GM08714 (cell line): Measurements from ENCODE around the gene FGF14.

Source experiments
- H3K4me3 ChIP-seq: fragments of 200-500 bp; sonication (Bioruptor generic); 2 replicates; pipeline ENCODE4 v1.5.1; 2014; ENCODE audit warnings: mild to moderate bottlenecking, low read length, inconsistent platforms
- ZNF274 ChIP-seq: IDR thresholded peaks from 2 replicates; pipeline ENCODE4 v1.6.1; 2012; ENCODE audit warnings: mild to moderate bottlenecking, low read depth, low read length

FGF14 gene

GRCh38 chr13:102275969-102276368 lies 125.9 kb downstream of the FGF14 start:
- H3K4me3 ChIP-seq: no peak overlapping the region
- no peak for TF ChIP-seq ZNF274

DNA sequence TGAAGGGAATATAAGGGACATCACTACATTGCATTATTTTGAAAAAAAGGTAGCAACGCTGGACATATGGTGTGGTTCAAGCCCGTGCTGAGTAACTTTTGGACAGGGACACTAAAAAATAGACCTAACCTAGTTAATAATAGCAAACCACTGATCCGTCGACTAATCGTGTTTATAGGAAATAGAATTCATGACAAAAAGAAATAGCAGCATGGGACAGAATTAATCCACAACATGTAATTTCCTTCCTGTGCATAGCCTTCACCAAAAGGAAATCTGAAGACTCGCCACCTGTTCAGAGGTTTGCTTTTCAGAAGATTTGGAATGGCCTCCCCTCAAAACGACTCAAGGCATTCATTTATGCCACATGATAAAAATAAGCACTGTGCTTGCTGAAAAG lies 128.7 kb downstream of the FGF14 start:
- H3K4me3 ChIP-seq: no peak overlapping the region
- TF ChIP-seq ZNF274: no peak

DNA sequence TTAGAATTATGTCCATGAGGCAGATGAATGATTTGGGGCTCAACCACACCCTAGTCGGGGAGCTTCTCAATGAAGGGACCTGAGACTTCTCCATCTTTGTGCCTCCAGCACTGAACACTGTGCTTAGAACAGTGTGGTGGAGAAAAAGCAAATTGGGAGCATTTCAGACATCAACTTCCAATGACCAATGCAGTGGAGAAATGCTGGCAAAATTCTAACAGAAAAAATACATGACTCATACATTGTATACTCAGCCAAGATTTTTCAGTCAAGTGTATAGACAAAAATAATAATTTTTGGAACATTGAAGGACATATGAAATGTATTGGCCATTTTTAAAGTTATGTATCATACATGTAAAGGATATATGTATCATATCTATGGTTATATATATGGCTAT lies 134.7 kb downstream of the FGF14 start:
- no peak overlapping the region for H3K4me3 ChIP-seq
- TF ChIP-seq ZNF274: no peak

DNA sequence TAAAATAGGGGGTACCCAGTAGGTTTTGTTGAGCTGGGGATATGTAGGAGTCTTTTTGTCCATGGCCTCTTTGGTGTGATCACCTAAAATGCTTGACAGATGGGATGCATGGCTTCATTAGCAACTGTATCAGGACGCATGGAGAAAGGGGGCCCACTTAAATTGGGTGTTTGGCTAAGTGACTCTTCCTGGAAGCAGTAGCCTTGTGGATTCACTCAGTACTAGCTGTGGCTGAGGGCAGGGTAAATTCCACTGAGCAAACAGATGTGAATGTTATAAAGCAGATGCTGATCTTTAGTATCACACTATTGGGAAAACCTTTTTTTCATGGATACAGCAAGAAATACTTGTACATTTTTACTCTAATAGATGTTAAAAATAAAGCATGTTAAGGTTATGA lies 140.0 kb downstream of the FGF14 start:
- TF ChIP-seq ZNF274: no peak

GRCh38 chr13:102261316-102261715 lies 140.5 kb downstream of the FGF14 start:
- H3K4me3 ChIP-seq: no peak overlapping the region
- TF ChIP-seq ZNF274: no peak

More for the DNA sequence above, 140.0 kb downstream of the FGF14 start:
- no peak overlapping the region for H3K4me3 ChIP-seq

- H3K4me3 ChIP-seq: no peak overlapping the region
- no peak for TF ChIP-seq ZNF274
Measured at GRCh38 chr13:102260256-102260655, 141.6 kb downstream of the FGF14 start.

DNA sequence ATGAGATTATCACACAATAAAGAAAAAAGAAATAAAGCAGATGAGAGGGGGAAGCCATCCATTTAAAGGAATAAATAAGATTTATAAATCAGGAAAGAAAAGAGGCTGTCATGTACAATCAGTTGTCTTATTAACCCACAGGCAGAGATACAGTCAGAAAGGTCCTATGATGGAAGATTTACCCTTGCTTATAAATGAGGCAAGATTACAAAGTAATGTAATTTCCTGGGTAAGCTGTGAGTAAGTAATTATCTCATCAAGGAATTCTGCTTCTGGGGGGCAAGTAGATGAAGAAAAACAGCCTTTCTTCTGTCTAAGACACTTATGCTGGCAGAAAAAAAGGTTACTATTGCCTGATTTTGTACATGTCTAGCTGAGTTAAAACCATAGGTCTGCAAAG lies 146.4 kb downstream of the FGF14 start:
- no peak for TF ChIP-seq ZNF274

DNA sequence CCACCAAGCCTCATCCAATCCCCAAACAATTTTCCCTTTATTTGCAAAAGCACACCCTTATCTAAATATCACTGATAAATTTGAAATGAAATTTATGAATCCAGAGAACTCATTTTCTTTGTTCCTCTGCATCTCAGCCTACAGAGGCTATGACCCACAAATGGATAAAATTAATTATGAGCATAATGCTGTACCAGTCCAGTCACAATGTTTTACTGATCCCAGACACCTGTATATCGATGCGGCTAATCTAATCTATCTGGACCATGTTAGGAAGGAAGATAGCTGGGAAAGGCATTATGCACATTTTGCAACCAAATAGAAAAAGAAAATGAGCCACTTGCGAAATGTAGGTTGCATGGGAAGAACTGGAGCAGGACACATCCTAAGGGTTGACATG lies 150.0 kb downstream of the FGF14 start:
- no peak overlapping the region for H3K4me3 ChIP-seq
- no peak for TF ChIP-seq ZNF274

More for the DNA sequence above, 146.4 kb downstream of the FGF14 start:
- H3K4me3 ChIP-seq: no peak overlapping the region

DNA sequence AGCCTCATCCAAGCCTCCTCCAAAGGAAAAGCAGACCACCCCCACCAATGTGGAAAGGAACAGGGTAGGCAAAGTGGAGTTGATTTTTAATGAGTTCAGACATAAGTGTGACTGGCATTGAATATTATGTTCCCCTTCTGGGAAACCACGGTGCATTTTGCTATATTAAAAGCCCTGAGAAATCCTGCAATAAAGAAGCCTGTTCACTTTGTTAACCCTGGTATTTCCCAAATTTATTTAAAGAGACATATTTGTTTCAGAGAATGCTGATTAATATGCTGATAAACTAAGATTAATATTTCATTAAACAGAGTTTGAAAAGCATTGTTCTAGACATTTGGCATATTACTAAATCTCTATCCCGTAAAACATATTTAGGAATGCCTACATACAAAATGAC lies 151.4 kb downstream of the FGF14 start:
- no peak for TF ChIP-seq ZNF274
- H3K4me3 ChIP-seq: no peak overlapping the region

GRCh38 chr13:102244607-102245227 lies 157.1 kb downstream of the FGF14 start:
- TF ChIP-seq ZNF274: no peak
- no peak overlapping the region for H3K4me3 ChIP-seq

- TF ChIP-seq ZNF274: no peak
- H3K4me3 ChIP-seq: no peak overlapping the region
Measured at GRCh38 chr13:102240110-102240509, 161.7 kb downstream of the FGF14 start.

DNA sequence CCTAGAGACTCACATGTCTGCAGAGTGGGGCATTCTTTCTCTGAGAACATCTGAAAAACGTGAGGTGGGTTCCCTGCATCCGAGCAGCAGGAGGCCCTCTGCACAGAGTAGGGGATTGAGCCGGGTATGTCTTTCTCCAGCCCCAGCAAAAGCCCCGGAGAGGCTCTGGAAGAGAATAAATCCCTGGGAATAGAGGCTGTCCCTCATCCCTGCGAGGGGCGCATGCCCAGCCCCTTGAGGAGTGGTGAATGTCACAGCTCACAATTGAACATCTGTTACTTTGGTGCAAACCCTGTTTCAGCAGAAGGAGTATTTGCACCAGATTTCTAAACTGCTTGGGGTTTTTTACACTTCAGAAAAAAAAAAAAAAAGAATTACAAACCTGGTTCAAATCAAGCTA lies 164.6 kb downstream of the FGF14 start:
- no peak for TF ChIP-seq ZNF274
- H3K4me3 ChIP-seq: no peak overlapping the region

- no peak overlapping the region for H3K4me3 ChIP-seq
- TF ChIP-seq ZNF274: no peak
Measured at GRCh38 chr13:102236830-102237229, 165.0 kb downstream of the FGF14 start.

DNA sequence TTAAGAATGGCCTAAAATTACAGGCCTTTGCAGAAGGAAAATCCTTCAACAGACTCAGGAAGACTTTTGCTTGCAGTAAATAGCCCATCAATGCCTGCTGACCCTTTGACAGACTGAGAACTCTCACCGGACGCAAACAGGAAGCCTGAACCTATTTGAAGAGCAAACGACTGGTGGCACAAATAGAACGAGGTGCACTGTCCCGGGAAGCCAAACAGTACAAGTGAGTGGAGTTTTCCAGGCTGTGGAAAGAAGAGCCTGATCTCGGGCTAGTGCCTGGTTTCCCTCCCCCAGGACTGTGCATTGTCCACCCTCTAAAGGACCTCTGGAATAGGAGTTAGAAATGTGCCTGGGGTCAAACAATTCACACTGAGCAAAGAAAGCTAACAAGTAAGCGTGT lies 165.5 kb downstream of the FGF14 start:
- no peak for TF ChIP-seq ZNF274

DNA sequence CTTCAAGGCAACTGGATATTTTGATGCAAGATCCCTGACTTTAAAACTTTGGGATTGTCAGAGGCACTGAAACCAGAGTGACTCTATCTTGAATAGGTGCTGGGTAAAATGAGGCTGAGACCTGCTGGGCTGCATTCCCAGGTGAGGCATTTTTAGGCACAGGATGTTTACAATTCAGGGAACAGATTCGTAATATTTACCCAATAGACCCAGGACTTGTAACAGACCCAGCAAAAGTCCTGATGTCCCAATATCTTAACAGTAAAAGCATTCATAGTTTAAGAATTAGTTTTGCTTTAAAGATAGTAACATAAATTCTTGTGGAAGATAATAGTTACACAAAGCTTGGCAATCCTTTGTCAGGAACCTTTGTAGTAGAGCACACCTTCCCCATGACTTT lies 166.2 kb downstream of the FGF14 start:
- no peak for TF ChIP-seq ZNF274
- H3K4me3 ChIP-seq: no peak overlapping the region

More for the DNA sequence above, 165.5 kb downstream of the FGF14 start:
- no peak overlapping the region for H3K4me3 ChIP-seq

DNA sequence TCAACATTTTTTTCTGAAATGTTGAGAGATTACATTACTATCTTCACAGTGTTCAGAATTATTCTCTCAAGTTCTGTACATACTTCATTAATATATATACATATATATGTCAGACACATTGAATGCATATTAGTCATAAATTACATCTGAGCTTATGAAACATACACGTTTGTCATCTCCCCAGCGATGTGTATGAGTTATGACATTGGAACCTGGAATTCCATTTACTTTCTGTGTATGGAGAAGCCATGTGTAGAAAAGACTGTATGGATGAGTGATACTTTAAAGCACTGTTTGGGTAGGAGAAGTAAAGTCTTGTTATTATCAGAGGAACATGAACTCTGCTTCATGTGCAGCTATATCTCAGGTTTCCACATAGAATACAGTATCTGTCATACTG lies 167.2 kb downstream of the FGF14 start:
- TF ChIP-seq ZNF274: no peak
- H3K4me3 ChIP-seq: no peak overlapping the region
